Measurements from ENCODE around the gene GEMIN2.
"Not testable (repeated sequence)": the region's sequence is repeated elsewhere in the genome, so short reads cannot be mapped to it uniquely, and the experiment has no call there.

- TF ChIP-seq CTCF (IDR thresholded peaks at IDR 0.05); RAD21 (conservative IDR thresholded peaks at IDR 0.05 in 1 of 2, IDR thresholded peaks at IDR 0.05 in 1 of 2); PBX3 (IDR thresholded peaks at IDR 0.05); MYC (IDR thresholded peaks at IDR 0.05; ENCODE audit: borderline replicate concordance, low read length); KDM5A (IDR thresholded peaks at IDR 0.05); KDM1A (IDR thresholded peaks at IDR 0.05; ENCODE audit: low read depth); USF2 (IDR thresholded peaks at IDR 0.05): not testable (repeated sequence)
Observed at GRCh38 chr14:39183685-39184003, 69.5 kb downstream of the GEMIN2 start.
